Gastrocnemius medialis (tissue), 4 donors: ENCODE results near the gene ATP11A. TPM values are rescaled to one million over a fixed set of nuclear protein-coding genes. Genes with fewer than 3 reads are reported as not detected.
"Not testable (repeated sequence)": the region's sequence is repeated elsewhere in the genome, so short reads cannot be mapped to it uniquely, and the experiment has no call there.

ENCODE experiments used
- ATAC-seq, 2 donors: fragments of 150-250 bp; one replicate each; pipeline ENCODE4 v1.9.1; 2016
- DNase-seq, 2 donors: peaks; one replicate each; pipeline ENCODE4 v3.0.0-alpha.2; 2019
- H3K27ac ChIP-seq, 4 donors: fragments of 200-600 bp; sonication (generic); 1 replicate in 1 of 4; 2 replicates in 3 of 4; pipeline ENCODE4 v1.5.1; 2016 to 2018; ENCODE audit warnings: mild to moderate bottlenecking in 2 of 4, moderate library complexity in 1 of 4
- H3K27me3 ChIP-seq, 3 donors: fragments of 200-600 bp; sonication (generic) in 2 of 3; 1 replicate in 1 of 3; 2 replicates in 2 of 3; pipeline versions ENCODE4 v1.5.1 to v1.6.0; 2016 to 2019; ENCODE audit warnings: mild to moderate bottlenecking in 1 of 3, moderate library complexity in 1 of 3
- H3K36me3 ChIP-seq, 2 donors: fragments of 200-600 bp; sonication (generic) in 1 of 2; one replicate each; pipeline ENCODE4 v1.5.1; 2017 to 2018
- H3K4me1 ChIP-seq, 2 donors: fragments of 200-600 bp; sonication (generic) in 1 of 2; one replicate each; pipeline ENCODE4 v1.5.1; 2016 to 2017; ENCODE audit warnings: mild to moderate bottlenecking in 2 of 2
- H3K4me3 ChIP-seq, 4 donors: fragments of 200-600 bp; sonication (generic) in 3 of 4; 1 replicate in 1 of 4; 2 replicates in 3 of 4; pipeline ENCODE4 v1.5.1; 2016 to 2019; ENCODE audit warnings: mild to moderate bottlenecking in 2 of 4
- H3K9me3 ChIP-seq, 3 donors: fragments of 200-600 bp; sonication (generic) in 2 of 3; 1 replicate in 1 of 3; 2 replicates in 2 of 3; pipeline ENCODE4 v1.5.1; 2016 to 2019
- CTCF ChIP-seq, 5 experiments: fragments of 450-650 bp in 3 of 5; fragments of 200-600 bp in 2 of 5; sonication (generic) in 2 of 5; IDR thresholded peaks in 4 of 5; conservative IDR thresholded peaks in 1 of 5; 1 replicate in 4 of 5; 2 replicates in 1 of 5; pipeline ENCODE4 v1.5.1; 2016 to 2019; ENCODE audit warnings: antibody characterized with exemption in 5 of 5, mild to moderate bottlenecking in 3 of 5, moderate library complexity in 3 of 5
- POLR2A ChIP-seq, 2 donors: fragments of 450-650 bp; IDR thresholded peaks; one replicate each; pipeline ENCODE4 v1.6.1; 2017; ENCODE audit warnings: antibody characterized with exemption in 2 of 2, mild to moderate bottlenecking in 2 of 2, moderate library complexity in 2 of 2
- in situ Hi-C, 4 donors: fragments of 200-750 bp; cut with MboI; loops; one replicate each; pipeline versions ENCODE4 v1.15.0 to v1.8.0; 2017; ENCODE audit warnings: low sequenced_read_pairs in 4 of 4
- intact Hi-C: fragments of 100-400 bp; cut with DNase I; formaldehyde crosslinking; loops from one replicate; pipeline ENCODE4 v1.15.1; 2023; ENCODE audit warnings: low total_unique reads
- total RNA-seq, 4 donors: library from RNA; depleted of rRNA; stranded (reverse); fragments of >200 nt; gene quantifications; one replicate each; pipeline versions ENCODE4 v1.1.0 to v1.2.3, GENCODE V29; 2016

The ATP11A gene
- total RNA-seq, 4 donors from 2014 or later: 10.0 to 14.2 (median 12.6) TPM

GRCh38 chr13:112861876-112862615, 172.2 kb downstream of the ATP11A start:
- Histone ChIP-seq H3K9me3 (no peaks in the 10 kb centered on the region), H3K27ac (no peak overlapping the region), H3K4me1 (no peaks in the 10 kb centered on the region), H3K36me3 (peaks cover 0 to 24% of the 10 kb centered on the region in 2 donors), H3K4me3 (no peak overlapping the region), H3K27me3 (no peaks in the 10 kb centered on the region)
- no peak for TF ChIP-seq CTCF (IDR thresholded peaks at IDR 0.05 in 4 of 5, conservative IDR thresholded peaks at IDR 0.05 in 1 of 5)
- TF ChIP-seq POLR2A (IDR thresholded peaks at IDR 0.05): no peak
- ATAC-seq (no peak), DNase-seq (no peak)
- intact Hi-C loops (no loop called here), in situ Hi-C loops (loop anchor here in 3 of 4 donors (10.0 to 25.0 kb wide), 2 partner anchors 217 to 225 kb away; no protein-coding TSS in a partner anchor)

- H3K27me3 ChIP-seq, H3K4me3 ChIP-seq, H3K4me1 ChIP-seq, H3K9me3 ChIP-seq, DNase-seq, H3K27ac ChIP-seq, intact Hi-C loops, ATAC-seq: not testable (repeated sequence)
- in situ Hi-C loops: loop anchor here in 3 of 4 donors (10.0 to 25.0 kb wide), 2 partner anchors 219 to 226 kb away; no protein-coding TSS in a partner anchor
- H3K36me3 ChIP-seq: peaks cover 0 to 23% of the 10 kb centered on the region in 2 donors
Measured at GRCh38 chr13:112863356-112863755, 173.5 kb downstream of the ATP11A start.

- ATAC-seq, H3K9me3 ChIP-seq, DNase-seq, intact Hi-C loops, H3K27me3 ChIP-seq, H3K4me1 ChIP-seq, H3K27ac ChIP-seq, H3K4me3 ChIP-seq: not testable (repeated sequence)
- in situ Hi-C loops: loop anchor here in 3 of 4 donors (10.0 to 25.0 kb wide), 2 partner anchors 221 to 228 kb away; no protein-coding TSS in a partner anchor
- peaks cover 0 to 31% of the 10 kb centered on the region in 2 donors for H3K36me3 ChIP-seq
Measured at GRCh38 chr13:112865478-112865877, 175.6 kb downstream of the ATP11A start.

GRCh38 chr13:112867301-112867711, 177.5 kb downstream of the ATP11A start:
- Histone ChIP-seq H3K4me3 (no peak overlapping the region), H3K27me3 (no peaks in the 10 kb centered on the region), H3K4me1 (no peaks in the 10 kb centered on the region), H3K36me3 (peaks cover 0 to 29% of the 10 kb centered on the region in 2 donors), H3K27ac (no peak overlapping the region), H3K9me3 (no peaks in the 10 kb centered on the region)
- ATAC-seq (no peak), DNase-seq (no peak)
- TF ChIP-seq POLR2A (IDR thresholded peaks at IDR 0.05) (no peak), CTCF (IDR thresholded peaks at IDR 0.05 in 4 of 5, conservative IDR thresholded peaks at IDR 0.05 in 1 of 5) (no peak)
- in situ Hi-C loops (loop anchor here in 3 of 4 donors (10.0 to 25.0 kb wide), 2 partner anchors 223 to 230 kb away; no protein-coding TSS in a partner anchor), intact Hi-C loops (no loop called here)

- H3K36me3 ChIP-seq: peaks cover 0 to 27% of the 10 kb centered on the region in 2 donors
- H3K4me1 ChIP-seq: no peaks in the 10 kb centered on the region
- intact Hi-C loops: no loop called here
- ATAC-seq (no peak), DNase-seq (no peak)
- H3K9me3 ChIP-seq: no peaks in the 10 kb centered on the region
- TF ChIP-seq CTCF (IDR thresholded peaks at IDR 0.05 in 4 of 5, conservative IDR thresholded peaks at IDR 0.05 in 1 of 5) (no peak), POLR2A (IDR thresholded peaks at IDR 0.05) (no peak)
- no peak overlapping the region for H3K27ac ChIP-seq
- no peak overlapping the region for H3K4me3 ChIP-seq
- H3K27me3 ChIP-seq: no peaks in the 10 kb centered on the region
- in situ Hi-C loops: loop anchor here in 3 of 4 donors (10.0 to 25.0 kb wide), 2 partner anchors 224 to 231 kb away; no protein-coding TSS in a partner anchor
Measured at GRCh38 chr13:112868308-112868707, 178.5 kb downstream of the ATP11A start.
